GM18858 (cell line): ENCODE results near the gene LAPTM5.

Source experiments
- ATAC-seq: cut with Tn5 transposase; IDR thresholded peaks from one replicate; pipeline ENCODE4 v1.9.1; 2021; ENCODE audit not compliant: unreplicated experiment

Gene LAPTM5

GRCh38 chr1:30758121-30758688 lies 631 bp upstream of the LAPTM5 start:
- ATAC-seq, result no peak

GRCh38 chr1:30756545-30757351 lies 826 bp downstream of the LAPTM5 start:
- no peak for ATAC-seq

- no peak for ATAC-seq
Observed at GRCh38 chr1:30756206-30756544, 1.4 kb downstream of the LAPTM5 start.

- ATAC-seq, result no peak
Observed at GRCh38 chr1:30755746-30756145, 1.8 kb downstream of the LAPTM5 start.

GRCh38 chr1:30755334-30755733 lies 2.2 kb downstream of the LAPTM5 start:
- ATAC-seq, result no peak

GRCh38 chr1:30754684-30755171 lies 2.8 kb downstream of the LAPTM5 start:
- ATAC-seq, result peak; percentile 49

- no peak for ATAC-seq
Observed at GRCh38 chr1:30753660-30754123, 3.9 kb downstream of the LAPTM5 start.

- no peak for ATAC-seq
Observed at GRCh38 chr1:30753118-30753517, 4.5 kb downstream of the LAPTM5 start.

- ATAC-seq, result no peak
Observed at GRCh38 chr1:30752651-30752908, 5.0 kb downstream of the LAPTM5 start.

GRCh38 chr1:30751830-30752650 lies 5.5 kb downstream of the LAPTM5 start:
- no peak for ATAC-seq

- no peak for ATAC-seq
Observed at GRCh38 chr1:30750731-30751291, 6.8 kb downstream of the LAPTM5 start.

GRCh38 chr1:30749691-30750583 lies 7.6 kb downstream of the LAPTM5 start:
- no peak for ATAC-seq

GRCh38 chr1:30748699-30749401 lies 8.7 kb downstream of the LAPTM5 start:
- no peak for ATAC-seq

GRCh38 chr1:30748098-30748698 lies 9.4 kb downstream of the LAPTM5 start:
- no peak for ATAC-seq

- ATAC-seq, result no peak
Observed at GRCh38 chr1:30747033-30748008, 10.3 kb downstream of the LAPTM5 start.

- ATAC-seq, result no peak
Observed at GRCh38 chr1:30746212-30747032, 11.2 kb downstream of the LAPTM5 start.

GRCh38 chr1:30745834-30746208 lies 11.8 kb downstream of the LAPTM5 start:
- no peak for ATAC-seq
